Fibroblast of skin of left quadriceps (primary cell): ENCODE results near the gene ALOX15B.

Source experiments
- DNase-seq, 2 experiments: peaks; one replicate each; pipeline ENCODE4 v3.0.0-alpha.2; 2013; ENCODE audit warnings: low read depth in 2 of 2

Gene ALOX15B

DNA sequence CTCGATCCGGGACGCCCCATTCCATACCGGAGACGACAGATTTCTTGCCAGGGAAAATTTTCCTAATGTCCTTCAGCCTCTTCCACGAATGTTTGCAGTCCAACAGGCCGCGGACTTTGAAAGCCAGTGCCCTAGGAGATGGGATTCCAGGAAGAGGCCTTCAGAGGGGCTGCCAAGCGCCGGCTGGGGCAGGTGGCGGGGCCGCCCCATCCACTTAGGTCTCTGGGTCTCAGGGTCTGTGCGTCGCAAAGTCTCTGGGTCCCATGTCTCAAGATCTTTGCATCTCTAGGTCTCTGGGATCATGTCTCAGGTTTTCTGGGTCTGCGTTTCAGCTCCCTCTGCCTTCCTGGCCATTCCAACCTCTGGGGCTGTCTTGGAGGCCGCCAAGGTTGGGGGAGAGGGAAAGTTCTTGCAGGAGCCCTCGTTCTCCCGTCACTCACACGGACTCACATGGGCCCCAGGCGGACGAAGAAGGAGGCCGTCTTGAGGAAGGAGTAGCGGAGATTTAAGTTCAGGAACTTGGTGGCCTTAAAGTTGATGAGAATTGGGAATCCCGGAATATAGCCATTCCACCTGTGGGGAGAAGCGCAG, 41.4 kb downstream of the ALOX15B start:
- no peak for DNase-seq

DNA sequence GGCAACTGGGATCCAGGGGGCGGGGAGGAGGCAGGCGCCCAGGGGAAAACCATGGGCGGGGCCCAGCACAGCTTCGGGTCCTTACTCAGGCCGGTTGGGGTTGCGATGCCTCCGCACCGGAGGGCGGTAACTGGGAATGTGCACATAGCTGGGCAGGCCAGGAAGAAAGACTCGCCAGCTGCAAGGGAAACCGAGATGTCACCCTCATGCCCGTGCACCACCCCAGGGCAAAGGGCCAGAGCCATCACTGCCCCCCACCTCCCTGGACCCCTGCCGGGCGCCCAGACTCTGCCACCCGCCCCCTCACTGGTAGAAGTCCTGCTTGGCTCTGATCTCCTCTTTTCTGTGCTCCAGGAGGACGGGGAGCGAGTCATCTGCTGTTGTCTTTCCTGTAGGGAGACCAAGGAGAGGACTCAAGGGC, 42.0 kb downstream of the ALOX15B start:
- no peak for DNase-seq

DNA sequence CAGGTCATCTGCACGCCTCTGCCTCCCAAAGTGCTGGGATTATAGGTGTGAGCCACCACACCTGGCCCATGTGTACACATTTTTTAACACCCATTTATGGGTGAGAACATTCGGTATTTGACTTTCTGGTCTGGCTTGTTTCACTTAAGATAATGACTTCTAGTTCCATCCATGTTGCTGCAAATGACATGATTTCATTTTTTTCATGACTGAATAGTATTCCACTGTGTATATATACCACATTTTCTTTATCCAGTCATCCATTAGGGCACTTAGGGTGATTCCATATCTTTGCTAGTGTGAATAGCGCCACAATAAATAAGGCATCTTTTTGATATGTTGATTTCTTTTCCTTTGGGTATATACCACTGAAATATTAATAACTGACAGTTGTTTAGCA, 43.0 kb downstream of the ALOX15B start:
- no peak for DNase-seq

DNA sequence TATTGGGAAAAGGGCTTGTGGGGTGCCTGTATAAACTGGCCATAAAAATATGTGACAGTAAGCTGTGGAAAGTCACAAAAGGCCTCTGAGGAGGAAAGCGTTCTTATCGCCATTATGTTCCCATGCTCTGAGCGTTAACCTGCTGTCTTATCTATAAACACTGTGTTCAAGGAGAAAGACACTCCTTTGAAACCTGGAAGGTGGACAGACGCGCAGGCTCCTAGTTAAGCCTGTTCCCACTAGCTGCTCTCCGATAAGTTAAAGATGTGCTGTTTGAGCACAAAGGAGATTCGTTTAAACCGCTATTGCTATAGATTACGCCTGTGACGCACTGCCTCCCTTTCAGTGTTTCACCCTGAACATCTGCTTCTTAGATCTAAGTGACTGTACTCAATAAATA, 43.4 kb downstream of the ALOX15B start:
- no peak for DNase-seq

DNA sequence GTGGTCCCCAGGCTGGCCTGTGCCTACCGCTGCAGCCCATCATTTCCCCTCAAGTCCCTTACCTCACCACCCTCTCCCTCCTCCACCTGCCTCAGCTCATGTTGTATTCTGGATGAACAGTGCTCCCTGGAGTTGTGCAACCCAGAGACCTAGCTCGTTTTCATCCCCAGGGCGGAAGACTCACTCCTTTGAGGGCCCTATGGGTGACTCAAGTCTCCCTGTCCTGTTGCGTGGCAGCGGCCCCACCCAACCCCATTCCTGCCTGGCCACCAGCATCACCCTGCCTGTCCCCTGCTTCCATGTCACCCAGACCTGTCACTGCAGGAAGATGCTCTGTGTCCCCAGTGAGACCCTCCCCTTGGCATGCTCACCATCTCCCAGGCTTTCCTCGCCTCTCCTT, 45.4 kb downstream of the ALOX15B start:
- DNase-seq: no peak

DNA sequence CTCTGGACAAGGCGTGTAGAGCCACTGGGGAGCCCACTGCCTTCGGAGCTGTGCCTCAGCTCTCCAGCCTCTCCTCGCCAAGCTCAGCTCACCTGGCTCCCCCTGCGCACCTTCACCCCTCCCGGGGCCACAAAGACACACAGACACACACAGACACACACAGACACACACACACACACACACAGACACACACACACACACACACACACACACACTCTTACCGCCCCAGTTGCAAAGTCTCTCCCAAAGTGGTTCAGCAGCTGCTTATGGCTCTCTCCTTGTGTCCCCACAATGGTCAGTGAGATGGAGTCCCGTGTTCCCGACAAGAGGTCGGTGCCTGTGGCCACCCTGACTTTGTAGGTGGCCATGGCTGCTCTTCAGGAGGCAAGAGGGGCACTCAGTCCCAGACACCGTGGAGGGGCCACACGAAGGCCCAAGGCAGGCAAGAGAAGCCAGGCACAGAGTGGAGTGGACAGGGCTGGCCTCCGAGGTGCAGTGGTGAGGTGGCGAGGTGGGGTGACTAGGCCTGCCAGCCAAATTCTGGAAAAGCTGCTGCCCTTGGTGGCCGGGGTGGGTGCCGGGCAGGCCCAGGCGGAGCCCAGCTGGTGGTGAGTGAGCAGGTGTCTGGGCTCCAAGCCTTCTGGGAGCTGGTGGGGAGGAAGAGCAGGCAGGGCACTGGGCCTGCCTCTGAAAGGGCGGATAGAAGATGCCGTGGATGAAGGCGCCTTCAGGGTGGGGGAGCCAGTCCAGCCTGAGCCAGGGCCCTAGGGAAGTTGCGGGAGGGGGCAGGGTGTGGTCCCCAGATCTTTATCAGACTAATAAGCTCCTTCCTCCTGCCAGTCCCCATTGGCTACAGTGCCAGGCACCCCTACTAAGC, 48.5 kb downstream of the ALOX15B start, which contains the start of gene ALOX12B:
Gene ALOX12B, minus strand, starts transcription at position 642 of the 877 bp plus-strand sequence. Its CDS starts 274 bp downstream, at position 368.
- no peak for DNase-seq

DNA sequence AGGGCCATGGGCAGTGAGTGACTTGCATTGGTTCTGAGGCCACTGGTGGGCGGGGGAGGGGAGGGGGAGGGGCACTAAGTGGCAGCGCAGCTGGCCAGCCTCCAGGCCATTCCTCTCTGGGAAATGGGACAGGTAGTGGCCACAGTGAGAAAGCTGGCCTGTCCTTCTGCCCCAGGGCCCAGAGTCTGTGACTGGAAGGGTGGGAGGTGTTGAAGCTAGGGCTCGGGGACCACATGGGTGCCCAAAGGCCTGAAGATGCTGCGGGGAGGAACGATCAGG, 49.0 kb downstream of the ALOX15B start:
- DNase-seq: no peak

DNA sequence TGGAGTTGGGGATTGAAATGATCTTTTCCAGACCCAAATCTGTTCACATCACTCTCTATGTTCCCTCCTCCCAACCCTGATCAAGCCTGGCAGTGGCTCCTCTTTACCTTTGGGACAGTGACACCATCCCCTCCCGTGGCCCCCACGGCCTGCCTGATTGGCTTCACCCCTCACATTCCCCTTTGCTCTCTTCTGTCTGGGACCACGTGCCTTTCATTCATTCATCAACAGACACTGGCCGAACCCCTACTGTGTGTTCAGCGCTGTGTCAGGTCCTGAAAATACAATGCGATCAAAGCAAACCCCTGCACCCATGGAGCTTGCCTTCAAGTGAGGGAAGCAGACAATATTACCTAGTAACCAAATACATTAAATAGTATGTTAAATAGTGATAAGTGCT, 50.9 kb downstream of the ALOX15B start:
- no peak for DNase-seq

DNA sequence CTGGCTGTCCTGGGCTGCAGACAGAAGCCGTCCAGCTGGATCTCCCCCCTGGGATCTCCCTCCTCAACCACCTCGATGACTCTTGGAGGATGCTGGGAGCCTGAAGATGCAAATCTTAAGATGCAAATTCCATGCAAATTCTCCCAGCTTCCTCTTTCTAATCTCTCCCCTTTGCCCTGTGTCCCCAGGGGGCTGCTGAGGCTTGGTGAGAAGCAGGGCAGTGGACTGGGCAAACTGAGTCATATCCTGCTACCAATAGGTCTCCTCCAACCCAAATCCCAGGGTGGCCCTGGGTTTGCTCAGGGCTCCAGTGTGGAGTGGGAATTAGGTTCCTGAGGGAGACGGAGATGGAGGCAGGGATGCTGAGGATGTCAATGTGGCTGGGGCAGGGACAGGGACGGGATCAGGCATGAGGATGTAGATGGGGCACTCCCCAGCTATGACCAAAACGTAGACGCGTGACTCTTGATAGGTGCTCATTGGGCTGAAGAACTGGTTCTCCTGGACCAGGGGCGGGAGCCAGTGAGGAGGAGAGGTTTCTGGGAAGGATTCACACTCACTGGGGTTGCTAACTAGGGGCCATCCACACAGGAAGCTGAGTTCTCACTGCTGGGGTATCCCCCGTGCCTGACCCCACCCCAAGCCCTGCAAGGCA, 52.3 kb downstream of the ALOX15B start:
- DNase-seq: no peak

DNA sequence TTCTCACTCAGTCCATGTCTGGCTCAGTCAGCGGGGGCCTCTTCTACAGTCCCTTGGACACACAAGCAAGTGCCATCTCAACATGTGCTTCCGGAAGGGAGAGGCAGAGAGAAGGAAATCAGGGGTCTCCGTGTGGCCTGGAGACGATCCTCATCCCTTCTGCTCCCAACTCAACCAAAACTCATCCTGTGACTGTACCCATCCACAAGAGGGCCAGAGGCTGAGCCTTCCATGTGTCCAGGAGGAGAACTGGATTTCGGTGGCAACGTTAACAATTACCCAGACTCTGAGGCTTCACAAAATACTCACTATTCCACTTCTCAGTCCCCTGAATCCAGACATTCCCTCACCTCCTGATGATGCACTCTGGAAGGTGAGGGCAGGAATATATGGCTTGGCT, 56.5 kb downstream of the ALOX15B start:
- DNase-seq: no peak

DNA sequence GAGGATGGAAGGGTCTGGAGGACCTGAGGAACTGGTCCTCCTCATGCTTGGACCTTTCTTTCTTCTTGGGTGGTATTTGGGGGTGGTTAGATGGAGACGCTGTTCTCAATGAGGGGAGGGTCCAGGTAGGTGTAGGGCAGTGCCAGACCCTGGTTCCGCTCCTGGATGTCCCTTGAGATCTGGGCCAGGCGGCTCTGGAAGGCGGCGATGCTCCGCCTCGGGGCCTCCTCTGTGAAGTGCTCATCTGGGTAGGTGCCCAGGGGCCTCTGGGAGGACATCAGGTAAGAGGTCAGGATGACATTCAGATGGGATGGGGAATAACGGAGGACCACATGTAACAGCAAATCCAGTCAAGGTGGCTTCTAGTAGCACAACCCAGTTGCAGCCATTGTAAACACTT, 57.7 kb downstream of the ALOX15B start:
- DNase-seq: no peak
